ENCODE measurements around the gene PARD3.

GRCh38 chr10:34339816-34340553 is 475.1 kb downstream of the PARD3 start:
- TF ChIP-seq, protein P1, sequence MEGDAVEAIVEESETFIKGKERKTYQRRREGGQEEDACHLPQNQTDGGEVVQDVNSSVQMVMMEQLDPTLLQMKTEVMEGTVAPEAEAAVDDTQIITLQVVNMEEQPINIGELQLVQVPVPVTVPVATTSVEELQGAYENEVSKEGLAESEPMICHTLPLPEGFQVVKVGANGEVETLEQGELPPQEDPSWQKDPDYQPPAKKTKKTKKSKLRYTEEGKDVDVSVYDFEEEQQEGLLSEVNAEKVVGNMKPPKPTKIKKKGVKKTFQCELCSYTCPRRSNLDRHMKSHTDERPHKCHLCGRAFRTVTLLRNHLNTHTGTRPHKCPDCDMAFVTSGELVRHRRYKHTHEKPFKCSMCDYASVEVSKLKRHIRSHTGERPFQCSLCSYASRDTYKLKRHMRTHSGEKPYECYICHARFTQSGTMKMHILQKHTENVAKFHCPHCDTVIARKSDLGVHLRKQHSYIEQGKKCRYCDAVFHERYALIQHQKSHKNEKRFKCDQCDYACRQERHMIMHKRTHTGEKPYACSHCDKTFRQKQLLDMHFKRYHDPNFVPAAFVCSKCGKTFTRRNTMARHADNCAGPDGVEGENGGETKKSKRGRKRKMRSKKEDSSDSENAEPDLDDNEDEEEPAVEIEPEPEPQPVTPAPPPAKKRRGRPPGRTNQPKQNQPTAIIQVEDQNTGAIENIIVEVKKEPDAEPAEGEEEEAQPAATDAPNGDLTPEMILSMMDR (conservative IDR thresholded peaks at IDR 0.05; ENCODE audit: low read depth, low read length): no peak
- TF ChIP-seq EZH2 (IDR thresholded peaks at IDR 0.05; ENCODE audit: low read length, unreplicated experiment): no peak
